GM19438 (cell line): ENCODE results near the gene ITGAD.

Source experiments
- ATAC-seq: cut with Tn5 transposase; IDR thresholded peaks from one replicate; pipeline ENCODE4 v1.9.1; 2021; ENCODE audit warnings: low read depth; ENCODE audit not compliant: unreplicated experiment

ITGAD gene

DNA sequence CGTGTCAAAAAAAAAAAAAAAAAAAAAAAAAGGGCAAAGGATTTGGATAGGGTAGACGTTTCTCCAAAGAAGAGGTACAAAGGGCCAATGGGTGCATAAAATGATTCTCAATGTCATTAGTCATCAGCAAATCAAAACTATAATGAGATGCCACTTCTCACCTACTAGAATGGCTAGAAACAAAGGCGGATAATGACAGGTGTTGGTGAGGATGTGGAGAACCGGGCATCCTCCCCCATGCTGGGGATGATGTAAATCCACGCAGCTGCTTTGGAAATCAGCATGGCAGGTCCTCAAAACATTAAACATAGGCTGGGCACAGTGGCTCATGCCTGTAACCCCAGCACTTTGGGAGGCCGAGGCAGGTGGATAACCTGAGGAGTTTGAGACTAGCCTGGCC lies 28.7 kb upstream of the ITGAD start:
- ATAC-seq = no peak

DNA sequence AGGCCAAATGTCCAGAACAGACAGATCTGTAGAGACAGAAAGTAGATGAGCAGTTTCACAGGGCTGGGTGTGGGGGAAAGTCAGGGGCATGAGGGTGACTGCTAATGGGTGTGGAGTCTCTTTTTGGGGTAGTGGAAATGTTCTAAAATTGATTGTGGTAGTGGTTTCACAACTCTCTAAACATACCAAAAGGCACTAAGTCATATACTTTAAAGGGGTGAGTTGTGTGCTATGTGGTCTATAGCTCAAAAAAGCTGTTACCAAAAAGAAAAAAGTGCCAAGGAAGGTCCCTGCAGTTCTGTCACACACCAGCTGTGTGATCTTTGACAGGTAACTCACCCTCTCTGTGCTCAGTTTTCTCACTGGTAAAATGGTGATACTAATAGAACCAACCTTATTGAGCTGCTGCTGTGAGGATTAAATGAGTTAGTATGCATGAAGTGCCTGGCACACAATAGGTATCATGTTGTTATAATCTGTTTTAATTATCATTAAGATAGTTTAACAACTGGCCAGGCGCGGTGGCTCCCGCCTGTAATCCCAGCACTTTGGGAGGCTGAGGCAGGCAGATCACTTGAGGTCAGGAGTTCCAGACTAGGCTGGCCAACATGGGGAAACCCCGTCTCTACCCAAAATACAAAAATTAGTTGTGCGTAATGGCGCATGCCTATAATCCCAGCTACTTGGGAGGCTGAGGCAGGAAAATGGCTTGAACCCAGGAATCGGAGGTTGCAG lies 27.8 kb upstream of the ITGAD start:
- ATAC-seq = no peak

DNA sequence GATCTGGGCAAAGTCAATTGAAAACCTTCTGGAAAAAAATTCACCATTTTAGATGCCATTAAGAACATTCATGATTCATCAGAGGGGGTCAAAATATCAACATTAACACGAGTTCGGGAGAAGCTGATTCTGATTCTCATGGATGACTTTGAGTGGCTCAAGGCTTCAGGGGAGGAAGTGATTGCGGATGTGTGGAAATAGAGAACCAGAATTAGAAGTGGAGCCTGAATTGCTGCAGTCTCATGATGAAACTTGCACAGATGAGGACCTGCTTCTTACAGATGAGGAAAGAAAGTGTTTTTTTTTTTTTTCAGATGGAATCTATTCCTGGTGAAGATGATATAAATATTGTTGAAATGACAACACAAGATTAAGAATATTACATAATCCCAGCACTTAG lies 25.3 kb upstream of the ITGAD start:
- no peak for ATAC-seq

DNA sequence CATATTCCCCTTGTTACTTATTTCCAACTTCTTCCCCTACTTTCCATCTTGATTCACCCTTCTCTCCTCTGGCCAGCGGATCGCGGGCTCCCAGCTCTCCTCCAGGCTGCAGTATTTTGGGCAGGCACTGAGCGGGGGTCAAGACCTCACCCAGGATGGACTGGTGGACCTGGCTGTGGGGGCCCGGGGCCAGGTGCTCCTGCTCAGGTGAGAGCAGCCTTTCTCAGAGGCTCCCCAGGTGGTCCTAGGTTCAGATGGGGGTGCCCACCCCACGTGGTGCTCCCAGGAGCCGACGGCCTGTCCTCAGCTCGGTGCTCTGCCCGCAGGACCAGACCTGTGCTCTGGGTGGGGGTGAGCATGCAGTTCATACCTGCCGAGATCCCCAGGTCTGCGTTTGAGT lies 22.1 kb upstream of the ITGAD start:
- ATAC-seq = no peak

DNA sequence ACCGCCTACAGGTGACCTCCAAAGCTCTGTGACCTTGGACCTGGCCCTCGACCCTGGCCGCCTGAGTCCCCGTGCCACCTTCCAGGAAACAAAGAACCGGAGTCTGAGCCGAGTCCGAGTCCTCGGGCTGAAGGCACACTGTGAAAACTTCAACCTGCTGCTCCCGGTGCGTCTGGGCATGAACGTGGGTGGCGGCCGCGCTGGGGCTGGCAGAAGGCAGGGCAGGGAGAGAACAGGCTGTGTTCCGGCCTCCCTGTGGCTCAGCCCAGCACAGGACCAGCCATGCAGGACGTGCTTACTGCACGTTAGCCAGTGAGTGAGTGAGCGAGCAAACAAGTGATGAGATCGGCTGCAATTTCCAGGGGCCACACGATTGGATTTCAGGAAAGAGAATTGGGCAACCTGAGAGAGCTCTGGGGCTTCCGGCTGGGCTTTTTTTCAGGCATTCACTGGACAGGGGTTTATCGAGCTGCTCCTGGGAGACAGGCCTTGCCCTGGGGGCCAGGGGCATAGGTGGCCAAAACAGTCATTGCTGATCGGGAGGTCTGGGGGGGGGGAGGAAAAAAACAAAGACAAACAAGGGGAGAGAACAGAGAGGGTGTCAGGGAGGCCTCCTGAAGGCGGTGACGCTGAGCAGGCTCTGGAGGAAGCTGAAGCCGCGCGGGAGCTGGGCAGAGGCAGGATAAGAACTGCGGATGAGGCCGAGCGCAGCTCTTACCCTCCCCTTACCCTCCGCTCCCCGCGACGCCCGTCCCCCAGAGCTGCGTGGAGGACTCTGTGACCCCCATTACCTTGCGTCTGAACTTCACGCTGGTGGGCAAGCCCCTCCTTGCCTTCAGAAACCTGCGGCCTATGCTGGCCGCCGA lies 21.3 kb upstream of the ITGAD start:
- no peak for ATAC-seq

DNA sequence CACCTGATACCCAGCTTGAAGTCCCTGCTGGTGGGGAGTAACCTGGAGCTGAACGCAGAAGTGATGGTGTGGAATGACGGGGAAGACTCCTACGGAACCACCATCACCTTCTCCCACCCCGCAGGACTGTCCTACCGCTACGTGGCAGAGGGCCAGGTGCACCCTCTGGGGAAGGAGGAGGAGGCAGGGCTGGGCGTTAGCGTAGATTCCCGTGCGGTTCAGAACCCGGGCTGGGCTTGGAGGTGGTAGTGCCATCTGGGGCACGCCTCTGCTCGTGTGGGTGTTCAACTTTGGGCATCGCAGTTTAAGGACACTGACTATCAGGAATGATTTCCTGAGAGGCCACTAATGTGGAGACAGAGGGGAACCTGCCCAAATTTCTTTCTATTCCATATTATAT lies 19.9 kb upstream of the ITGAD start:
- no peak for ATAC-seq

DNA sequence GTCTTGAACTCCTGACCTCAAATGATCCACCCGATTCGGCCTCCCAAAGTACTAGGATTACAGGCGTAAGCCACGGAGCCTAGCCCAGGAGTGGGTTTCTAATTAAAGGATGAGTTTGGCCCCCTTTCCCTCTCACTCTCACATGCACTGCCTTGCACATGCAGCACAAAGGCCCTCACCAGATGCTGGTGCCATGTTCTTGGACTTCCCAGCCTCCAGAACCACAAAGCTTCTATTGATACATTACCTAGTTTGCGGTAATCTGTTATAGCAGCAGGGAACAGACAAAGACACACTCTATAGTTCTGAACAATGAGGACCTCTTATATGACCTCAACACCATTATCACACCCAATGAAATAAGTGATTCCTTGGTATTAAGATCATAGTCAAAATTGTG lies 17.9 kb upstream of the ITGAD start:
- ATAC-seq = no peak

DNA sequence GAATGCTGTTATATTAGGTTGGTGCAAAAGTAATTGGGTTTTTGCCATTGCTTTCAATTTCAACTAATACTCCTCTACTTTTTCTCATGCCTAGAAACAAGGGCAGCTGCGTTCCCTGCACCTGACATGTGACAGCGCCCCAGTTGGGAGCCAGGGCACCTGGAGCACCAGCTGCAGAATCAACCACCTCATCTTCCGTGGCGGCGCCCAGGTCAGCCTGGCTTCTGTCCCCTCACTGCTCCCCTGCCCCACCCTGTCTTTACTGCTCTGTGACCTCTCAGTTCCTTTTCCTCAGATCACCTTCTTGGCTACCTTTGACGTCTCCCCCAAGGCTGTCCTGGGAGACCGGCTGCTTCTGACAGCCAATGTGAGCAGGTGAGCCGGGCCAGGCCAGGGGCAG lies 16.4 kb upstream of the ITGAD start:
- ATAC-seq = no peak

DNA sequence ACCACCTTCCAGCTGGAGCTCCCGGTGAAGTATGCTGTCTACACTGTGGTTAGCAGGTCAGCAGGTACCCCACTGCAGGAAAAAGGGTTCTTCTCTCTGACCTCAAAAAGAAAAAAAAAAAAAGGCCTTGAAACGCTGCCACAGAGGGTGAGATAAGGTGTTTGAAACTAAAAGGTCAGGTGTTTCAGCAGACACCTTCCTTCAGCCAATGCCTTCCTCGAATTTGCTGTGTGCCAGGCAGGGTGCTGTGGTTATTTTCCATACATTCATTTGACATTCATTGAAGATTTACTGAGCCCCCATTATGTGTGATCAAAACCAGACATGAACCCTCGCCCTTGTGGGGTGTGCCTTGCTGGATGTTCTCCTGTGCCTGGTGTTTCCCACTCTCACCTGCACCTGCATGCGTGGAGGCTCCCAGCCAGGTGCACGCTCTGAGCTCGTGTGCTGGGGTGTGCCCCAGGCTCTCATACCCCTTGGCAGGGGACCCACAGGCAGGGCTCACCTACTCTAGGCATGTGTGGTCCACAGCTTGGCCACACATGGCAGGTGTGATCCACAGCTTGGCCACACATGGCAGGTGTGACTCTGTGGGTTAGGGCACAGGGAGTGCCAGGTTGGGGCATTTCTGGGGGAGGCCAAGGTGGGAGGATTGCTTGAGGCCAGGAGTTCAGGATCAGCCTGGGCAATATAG lies 15.8 kb upstream of the ITGAD start:
- no peak for ATAC-seq

DNA sequence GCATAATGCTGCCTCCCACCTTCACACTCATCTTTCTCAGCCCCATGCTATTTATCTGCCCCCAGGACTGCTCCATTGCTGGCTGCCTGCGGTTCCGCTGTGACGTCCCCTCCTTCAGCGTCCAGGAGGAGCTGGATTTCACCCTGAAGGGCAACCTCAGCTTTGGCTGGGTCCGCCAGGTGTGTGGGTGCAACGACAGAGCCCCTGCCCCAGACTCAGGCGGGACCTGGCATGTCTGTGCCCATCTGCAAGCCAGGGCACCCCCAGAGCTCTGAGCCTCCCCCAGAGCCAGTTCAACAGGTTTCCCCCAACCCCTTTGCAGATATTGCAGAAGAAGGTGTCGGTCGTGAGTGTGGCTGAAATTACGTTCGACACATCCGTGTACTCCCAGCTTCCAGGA lies 12.9 kb upstream of the ITGAD start:
- no peak for ATAC-seq

DNA sequence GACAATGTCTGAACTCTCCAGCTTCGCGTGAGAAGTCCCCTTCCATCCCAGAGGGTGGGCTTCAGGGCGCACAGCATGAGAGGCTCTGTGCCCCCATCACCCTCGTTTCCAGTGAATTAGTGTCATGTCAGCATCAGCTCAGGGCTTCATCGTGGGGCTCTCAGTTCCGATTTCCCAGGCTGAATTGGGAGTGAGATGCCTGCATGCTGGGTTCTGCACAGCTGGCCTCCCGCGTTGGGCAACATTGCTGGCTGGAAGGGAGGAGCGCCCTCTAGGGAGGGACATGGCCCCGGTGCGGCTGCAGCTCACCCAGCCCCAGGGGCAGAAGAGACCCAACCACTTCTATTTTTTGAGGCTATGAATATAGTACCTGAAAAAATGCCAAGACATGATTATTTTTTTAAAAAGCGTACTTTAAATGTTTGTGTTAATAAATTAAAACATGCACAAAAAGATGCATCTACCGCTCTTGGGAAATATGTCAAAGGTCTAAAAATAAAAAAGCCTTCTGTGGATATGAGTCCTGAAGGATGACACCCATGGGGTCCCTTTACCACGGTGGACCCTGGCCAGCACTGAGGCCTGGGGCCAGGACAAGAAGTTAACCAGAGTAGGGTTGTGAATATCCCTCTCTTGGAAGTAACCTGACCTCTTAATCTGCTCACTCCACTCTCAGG lies 10.5 kb upstream of the ITGAD start:
- no peak for ATAC-seq

DNA sequence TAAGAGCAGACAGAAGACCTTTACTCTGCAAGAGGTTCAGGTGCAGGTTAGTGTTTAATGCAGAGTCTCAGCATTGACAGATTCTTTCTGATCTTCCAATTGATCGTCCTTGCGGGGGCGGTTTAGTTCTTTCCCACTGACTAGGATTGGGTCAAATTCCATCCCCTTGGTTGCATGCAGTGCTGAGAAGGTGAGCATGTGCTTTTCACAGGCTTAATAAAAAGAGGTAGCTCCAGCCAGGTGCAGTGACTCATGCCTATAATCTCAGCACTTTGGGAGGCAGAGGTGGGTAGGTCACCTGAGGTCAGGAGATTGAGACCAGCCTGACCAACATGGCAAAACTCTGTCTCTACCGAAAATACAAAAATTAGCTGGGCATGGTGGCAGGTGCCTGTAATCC lies 7.5 kb upstream of the ITGAD start:
- ATAC-seq = no peak

DNA sequence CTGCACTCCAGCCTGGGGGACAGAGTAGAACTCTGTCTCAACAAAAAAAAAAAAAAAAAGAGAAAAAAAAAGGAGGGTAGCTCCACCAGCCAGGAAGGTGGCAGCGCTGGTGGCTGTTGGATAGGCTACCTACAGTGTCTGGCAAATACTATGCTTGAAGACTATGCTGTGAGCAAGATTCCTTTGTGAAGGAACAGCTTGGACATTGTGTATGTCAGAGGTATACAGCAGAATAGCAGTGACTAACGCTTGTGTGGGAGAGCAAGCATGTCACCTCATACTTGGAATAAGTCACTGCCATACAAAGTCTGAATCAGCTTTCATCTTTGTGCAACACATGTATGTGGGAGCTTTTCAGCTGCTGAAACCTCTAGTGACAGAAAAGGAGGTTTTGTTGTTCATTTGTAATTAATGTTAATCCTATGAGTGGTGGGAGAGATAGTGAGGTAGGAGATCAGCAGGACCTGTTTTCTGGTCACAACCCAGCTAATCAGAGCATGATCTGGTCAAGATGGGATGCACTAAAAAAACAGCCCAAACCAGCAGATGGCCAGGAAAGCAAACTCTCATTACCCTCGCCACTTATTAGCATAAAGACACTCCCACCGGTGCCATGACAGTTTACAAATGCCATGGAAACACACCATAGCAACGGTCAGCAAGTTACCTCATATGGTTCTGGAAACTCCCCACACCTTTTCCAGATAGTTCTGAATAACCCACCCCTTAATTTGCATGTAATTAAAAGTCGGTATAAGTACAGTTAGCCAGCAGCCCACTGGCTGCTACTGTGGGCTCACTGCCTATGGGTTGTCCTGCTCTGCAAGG lies 6.8 kb upstream of the ITGAD start:
- ATAC-seq = no peak

DNA sequence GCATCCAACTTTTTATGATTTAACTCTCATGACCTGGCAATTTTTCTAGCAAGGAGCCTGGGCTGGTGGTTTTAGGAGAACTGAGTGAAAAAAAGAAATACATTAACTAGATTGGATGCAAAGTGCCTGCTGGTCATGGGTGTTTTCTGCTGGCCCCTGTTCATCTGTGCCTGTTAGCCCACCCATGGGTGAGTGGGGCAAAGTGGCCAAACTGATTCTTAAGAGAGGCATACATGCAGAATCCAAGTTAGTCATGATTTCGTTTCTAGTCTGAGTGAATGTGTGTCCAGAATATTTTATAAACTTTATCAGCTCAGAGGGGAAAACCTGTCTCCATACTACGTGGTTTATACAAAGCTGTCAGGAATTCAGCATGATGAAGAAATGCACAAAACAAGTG lies 4.6 kb upstream of the ITGAD start:
- no peak for ATAC-seq

DNA sequence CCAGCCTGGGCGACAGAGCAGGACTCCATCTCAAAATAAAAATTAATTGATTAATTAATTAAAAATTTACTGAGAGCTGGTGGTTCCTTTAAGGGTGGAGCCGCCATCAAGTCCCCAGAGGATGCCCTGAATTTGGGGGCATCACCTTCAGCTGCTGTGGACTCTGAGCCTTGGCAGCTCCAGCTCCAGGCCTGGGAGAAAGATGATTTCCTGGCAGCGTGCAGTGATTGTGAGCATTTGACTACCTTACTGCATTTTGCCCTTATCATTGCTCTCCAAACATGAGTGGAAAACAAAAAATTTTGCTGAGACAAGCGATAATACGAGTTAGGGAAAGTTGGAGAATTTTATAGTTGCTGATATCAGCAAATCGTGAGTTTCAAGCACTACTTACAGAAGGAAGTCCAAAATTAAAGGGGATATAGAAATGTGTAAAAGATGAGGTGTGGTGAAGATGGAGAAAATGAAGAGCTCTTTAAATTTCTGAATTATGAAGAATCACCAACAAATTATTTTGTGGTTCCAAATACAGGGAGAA lies 2.6 kb upstream of the ITGAD start:
- no peak for ATAC-seq

DNA sequence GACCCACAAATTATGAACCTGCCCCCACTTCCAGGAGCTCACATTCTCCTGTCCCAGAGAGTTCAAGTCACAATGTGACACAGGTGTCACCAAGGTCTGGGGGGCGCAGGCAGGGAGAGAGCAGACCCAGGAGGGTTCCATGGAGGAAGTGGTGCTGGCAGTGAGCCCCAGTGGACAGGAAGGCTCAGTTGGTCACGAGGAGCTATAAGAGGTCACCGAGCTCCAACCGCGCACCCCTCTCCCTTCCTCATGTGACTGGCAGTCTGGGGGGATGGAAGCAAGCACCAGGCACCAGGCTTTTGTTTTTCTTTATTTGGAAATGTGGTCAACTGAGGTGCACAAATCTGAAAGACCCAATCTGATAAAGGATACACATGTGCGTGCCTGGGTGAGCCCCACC lies 2.5 kb downstream of the ITGAD start:
- no peak for ATAC-seq

DNA sequence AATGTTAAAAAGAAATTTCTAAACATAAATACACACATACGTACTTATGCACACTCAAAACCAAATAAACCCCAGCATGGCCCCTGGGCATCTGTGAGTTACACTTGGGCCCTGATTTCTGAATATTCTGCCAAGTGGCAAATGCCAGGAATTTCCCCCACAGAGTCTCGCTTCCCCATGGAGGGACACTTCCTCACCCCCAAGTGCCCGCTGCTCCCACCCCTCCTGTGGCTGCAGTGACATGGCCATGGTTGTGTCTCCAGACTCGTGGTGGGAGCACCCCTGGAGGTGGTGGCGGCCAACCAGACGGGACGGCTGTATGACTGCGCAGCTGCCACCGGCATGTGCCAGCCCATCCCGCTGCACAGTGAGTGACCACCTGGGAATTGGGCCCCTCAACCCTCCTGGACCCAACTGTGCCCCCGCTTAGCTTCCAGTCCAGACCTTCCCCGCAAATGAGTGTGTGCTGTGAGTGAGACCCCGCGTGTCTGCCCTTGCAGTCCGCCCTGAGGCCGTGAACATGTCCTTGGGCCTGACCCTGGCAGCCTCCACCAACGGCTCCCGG lies 4.0 kb downstream of the ITGAD start:
- ATAC-seq = no peak

DNA sequence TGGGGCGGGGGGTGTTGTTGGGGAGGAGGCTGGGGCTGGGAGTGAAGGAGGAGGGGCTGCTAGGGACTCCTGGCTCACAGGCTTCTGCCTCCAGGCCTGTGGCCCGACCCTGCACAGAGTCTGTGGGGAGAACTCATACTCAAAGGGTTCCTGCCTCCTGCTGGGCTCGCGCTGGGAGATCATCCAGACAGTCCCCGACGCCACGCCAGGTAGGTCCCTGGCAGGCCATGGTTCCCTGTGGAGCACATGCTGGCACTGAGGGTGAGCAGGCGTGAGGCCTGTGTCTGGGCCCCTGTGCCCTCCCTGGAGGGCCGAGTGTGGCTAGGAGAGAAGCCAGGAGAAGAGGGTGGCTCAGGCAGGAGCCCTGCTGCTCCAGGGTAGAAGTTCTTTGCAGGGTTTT lies 4.6 kb downstream of the ITGAD start:
- ATAC-seq = no peak

DNA sequence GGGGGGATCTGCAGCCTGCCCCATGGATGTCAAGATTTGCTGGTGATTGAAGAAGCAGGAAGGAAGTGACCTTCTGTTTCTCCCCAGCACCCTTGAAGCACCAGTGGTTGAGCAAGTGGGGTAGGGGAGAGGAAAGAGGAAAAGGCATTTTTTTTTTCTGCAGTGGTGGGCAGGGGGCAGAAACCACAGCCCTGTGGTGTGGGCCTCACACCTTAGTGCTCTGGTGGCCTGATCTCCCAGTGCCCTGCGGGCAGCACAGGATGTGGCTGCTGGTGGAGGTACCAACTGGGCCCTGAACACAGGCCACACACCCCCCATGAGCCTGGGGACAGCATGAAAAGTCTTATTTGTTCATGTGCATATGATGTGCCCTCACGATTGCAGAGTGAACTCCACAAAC lies 7.1 kb downstream of the ITGAD start:
- ATAC-seq = no peak

DNA sequence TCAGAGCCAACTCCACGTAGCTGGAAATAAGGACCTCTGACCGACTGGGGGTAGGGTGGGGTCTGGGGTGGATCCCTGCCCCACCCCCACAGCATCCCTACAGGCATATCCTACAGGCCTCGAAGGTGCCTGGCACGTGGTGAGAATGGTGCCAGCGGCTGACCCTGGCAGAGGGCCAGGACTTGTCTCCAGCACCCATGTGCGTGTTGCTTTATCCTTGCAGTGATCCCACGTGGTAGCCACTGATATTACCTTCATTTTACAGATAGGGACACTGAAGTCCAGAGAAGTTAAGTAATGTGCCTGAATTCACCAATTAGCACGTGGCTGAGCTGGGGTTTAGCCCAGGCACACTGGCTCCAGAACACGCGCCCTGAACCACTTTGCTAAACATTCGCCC lies 8.3 kb downstream of the ITGAD start:
- ATAC-seq = no peak
